CD4-positive, alpha-beta T cell treated with Interleukin-15 for 4 hours (primary cell): ENCODE results near the gene MEGF10.

Experiments used
- DNase-seq: peaks from one replicate; pipeline ENCODE4 v3.0.0-alpha.2; 2020; ENCODE audit warnings: low spot score

Gene MEGF10

GRCh38 chr5:127412698-127413097 lies 122.1 kb downstream of the MEGF10 start:
- DNase-seq, result no peak

GRCh38 chr5:127415034-127415433 lies 124.4 kb downstream of the MEGF10 start:
- DNase-seq, result no peak

- no peak for DNase-seq
Observed at GRCh38 chr5:127416906-127417305, 126.3 kb downstream of the MEGF10 start.

- no peak for DNase-seq
Observed at GRCh38 chr5:127417528-127417927, 126.9 kb downstream of the MEGF10 start.

GRCh38 chr5:127418367-127418766 lies 127.8 kb downstream of the MEGF10 start:
- no peak for DNase-seq

GRCh38 chr5:127418974-127419682 lies 128.5 kb downstream of the MEGF10 start:
- DNase-seq, result no peak

- DNase-seq, result no peak
Observed at GRCh38 chr5:127419683-127420257, 129.2 kb downstream of the MEGF10 start.

- no peak for DNase-seq
Observed at GRCh38 chr5:127420758-127421157, 130.2 kb downstream of the MEGF10 start.

GRCh38 chr5:127421471-127421870 lies 130.9 kb downstream of the MEGF10 start:
- DNase-seq, result no peak

- no peak for DNase-seq
Observed at GRCh38 chr5:127423173-127423798, 132.7 kb downstream of the MEGF10 start.

- no peak for DNase-seq
Observed at GRCh38 chr5:127425037-127425436, 134.4 kb downstream of the MEGF10 start.

- no peak for DNase-seq
Observed at GRCh38 chr5:127425868-127426267, 135.3 kb downstream of the MEGF10 start.

- no peak for DNase-seq
Observed at GRCh38 chr5:127426661-127427060, 136.1 kb downstream of the MEGF10 start.

GRCh38 chr5:127428276-127428675 lies 137.7 kb downstream of the MEGF10 start:
- no peak for DNase-seq

- no peak for DNase-seq
Observed at GRCh38 chr5:127428748-127429147, 138.2 kb downstream of the MEGF10 start.

- no peak for DNase-seq
Observed at GRCh38 chr5:127429928-127430327, 139.3 kb downstream of the MEGF10 start.

- DNase-seq, result no peak
Observed at GRCh38 chr5:127430627-127431026, 140.0 kb downstream of the MEGF10 start.

GRCh38 chr5:127431977-127432585 lies 141.5 kb downstream of the MEGF10 start:
- no peak for DNase-seq

GRCh38 chr5:127433526-127433925 lies 142.9 kb downstream of the MEGF10 start:
- DNase-seq, result no peak

GRCh38 chr5:127434588-127434987 lies 144.0 kb downstream of the MEGF10 start:
- no peak for DNase-seq

GRCh38 chr5:127435821-127436220 lies 145.2 kb downstream of the MEGF10 start:
- DNase-seq, result no peak

GRCh38 chr5:127439644-127440043 lies 149.0 kb downstream of the MEGF10 start:
- DNase-seq, result no peak

- no peak for DNase-seq
Observed at GRCh38 chr5:127440831-127441230, 150.2 kb downstream of the MEGF10 start.
